Liver (tissue), 9 donors: ENCODE results near the gene WIZ. TPM values are rescaled to one million over a fixed set of nuclear protein-coding genes. Genes with fewer than 3 reads are reported as not detected.

Source experiments
- DNase-seq: peaks from one replicate; pipeline ENCODE4 v3.0.0-alpha.2; 2017; ENCODE audit warnings: low spot score
- H3K27ac ChIP-seq, 2 donors: one replicate each; pipeline ENCODE4 v1.7.0; 2013; ENCODE audit warnings: inconsistent platforms in 2 of 2, low read length in 2 of 2, control low read depth in 1 of 2, low read depth in 1 of 2, mild to moderate bottlenecking in 1 of 2
- H3K27me3 ChIP-seq, 4 donors: one replicate each; pipeline versions ENCODE4 v1.6.1 to v1.7.0; 2013; ENCODE audit warnings: low read length in 3 of 4, inconsistent platforms in 1 of 4, mild to moderate bottlenecking in 1 of 4, moderate library complexity in 1 of 4; ENCODE audit not compliant: control insufficient read depth in 4 of 4, insufficient read depth in 4 of 4
- H3K36me3 ChIP-seq, 4 donors: one replicate each; pipeline versions ENCODE4 v1.6.1 to v1.7.0; 2013; ENCODE audit warnings: low read length in 3 of 4, mild to moderate bottlenecking in 3 of 4, low read depth in 1 of 4, moderate library complexity in 1 of 4; ENCODE audit not compliant: control insufficient read depth in 4 of 4, insufficient read depth in 3 of 4
- H3K4me1 ChIP-seq, 4 donors: one replicate each; pipeline versions ENCODE4 v1.6.1 to v1.7.0; 2013; ENCODE audit warnings: low read length in 3 of 4, mild to moderate bottlenecking in 3 of 4, moderate library complexity in 1 of 4; ENCODE audit not compliant: control insufficient read depth in 4 of 4, insufficient read depth in 4 of 4
- H3K4me3 ChIP-seq, 3 donors: one replicate each; pipeline versions ENCODE4 v1.6.1 to v1.7.0; 2013; ENCODE audit warnings: low read length in 3 of 3, control low read depth in 1 of 3, low read depth in 1 of 3, mild to moderate bottlenecking in 1 of 3
- H3K9ac ChIP-seq, 2 donors: one replicate each; pipeline ENCODE4 v1.7.0; 2013; ENCODE audit warnings: low read length in 2 of 2, mild to moderate bottlenecking in 2 of 2, moderate library complexity in 2 of 2, control low read depth in 1 of 2, low read depth in 1 of 2
- H3K9me3 ChIP-seq, 4 donors: one replicate each; pipeline versions ENCODE4 v1.6.1 to v1.7.0; 2013; ENCODE audit warnings: low read length in 3 of 4; ENCODE audit not compliant: control insufficient read depth in 4 of 4
- CTCF ChIP-seq: fragments of 150-350 bp; IDR thresholded peaks from 2 replicates; pipeline ENCODE4 v1.5.1; 2017; ENCODE audit warnings: improper control_type of control experiment, low read depth, low read length; ENCODE audit not compliant: missing input control
- EGR1 ChIP-seq, 2 donors: IDR thresholded peaks; 2 replicates each; pipeline ENCODE4 v1.6.1; 2016 to 2018; ENCODE audit warnings: antibody characterized with exemption in 2 of 2, low read depth in 2 of 2
- FOXA1 ChIP-seq: IDR thresholded peaks from 2 replicates; pipeline ENCODE4 v1.6.1; 2016; ENCODE audit warnings: antibody characterized with exemption
- FOXA2 ChIP-seq: IDR thresholded peaks from 2 replicates; pipeline ENCODE4 v1.6.1; 2016; ENCODE audit warnings: antibody characterized with exemption
- GABPA ChIP-seq, 2 donors: IDR thresholded peaks in 1 of 2; conservative IDR thresholded peaks in 1 of 2; 2 replicates each; pipeline ENCODE4 v1.6.1; 2016; ENCODE audit warnings: antibody characterized with exemption in 2 of 2, mild to moderate bottlenecking in 1 of 2, moderate library complexity in 1 of 2
- HNF4A ChIP-seq, 2 donors: conservative IDR thresholded peaks; 2 replicates each; pipeline ENCODE4 v1.6.1; 2016; ENCODE audit warnings: antibody characterized with exemption in 2 of 2, mild to moderate bottlenecking in 2 of 2
- HNF4G ChIP-seq: IDR thresholded peaks from 2 replicates; pipeline ENCODE4 v1.6.1; 2016; ENCODE audit warnings: antibody characterized with exemption
- JUND ChIP-seq, 2 donors: IDR thresholded peaks; 2 replicates each; pipeline ENCODE4 v1.6.1; 2016; ENCODE audit warnings: antibody characterized with exemption in 2 of 2
- NR2F2 ChIP-seq: IDR thresholded peaks from 2 replicates; pipeline ENCODE4 v1.6.1; 2016; ENCODE audit warnings: antibody characterized with exemption
- RAD21 ChIP-seq, 2 donors: IDR thresholded peaks; 2 replicates each; pipeline ENCODE4 v1.6.1; 2016; ENCODE audit warnings: antibody characterized with exemption in 2 of 2, mild to moderate bottlenecking in 2 of 2
- RXRA ChIP-seq, 2 donors: IDR thresholded peaks; 2 replicates each; pipeline ENCODE4 v1.6.1; 2017 to 2018; ENCODE audit warnings: antibody characterized with exemption in 2 of 2, mild to moderate bottlenecking in 1 of 2
- SP1 ChIP-seq: IDR thresholded peaks from 2 replicates; pipeline ENCODE4 v1.6.1; 2018; ENCODE audit warnings: antibody characterized with exemption, mild to moderate bottlenecking
- TAF1 ChIP-seq: conservative IDR thresholded peaks from 2 replicates; pipeline ENCODE4 v1.6.1; 2016; ENCODE audit warnings: antibody characterized with exemption, mild to moderate bottlenecking
- YY1 ChIP-seq: IDR thresholded peaks from 2 replicates; pipeline ENCODE4 v1.6.1; 2016; ENCODE audit warnings: antibody characterized with exemption, mild to moderate bottlenecking
- WGBS: extraction: QIAGEN DNeasy Blood & Tissue Kit; methylation state at CpG from one replicate; pipeline ENCODE4 v1.1.7; 2013; 5-methylcytosine and 5-hydroxymethylcytosine counted together
- polyA plus RNA-seq, 2 donors: library from polyadenylated mRNA; stranded (reverse) in 1 of 2; unstranded in 1 of 2; fragments of 200-250 nt in 1 of 2; fragments of >200 nt in 1 of 2; fragmentation: Nextera tagmentation in 1 of 2; extraction: Ambion mirVana in 1 of 2; gene quantifications; one replicate each; pipeline versions ENCODE4 v1.2.1 to v1.2.3, GENCODE V29; 2013 to 2015
- total RNA-seq, 2 donors: library from RNA; depleted of rRNA; stranded (reverse); fragments of >200 nt; gene quantifications; one replicate each; pipeline ENCODE4 v1.2.3, GENCODE V29; 2014
- TF ChIP-seq, protein P1 (sequence below): IDR thresholded peaks from 2 replicates; pipeline ENCODE4 v1.6.1; 2016; ENCODE audit warnings: antibody characterized with exemption
- TF ChIP-seq, protein P2 (sequence below): IDR thresholded peaks from 2 replicates; pipeline ENCODE4 v1.6.1; 2016; ENCODE audit warnings: antibody characterized with exemption
- TF ChIP-seq, protein P3 (sequence below): IDR thresholded peaks from 2 replicates; pipeline ENCODE4 v1.6.1; 2016; ENCODE audit warnings: antibody characterized with exemption
- TF ChIP-seq, protein P4 (sequence below): IDR thresholded peaks from 2 replicates; pipeline ENCODE4 v1.6.1; 2016; ENCODE audit warnings: antibody characterized with exemption, mild to moderate bottlenecking
- donor health status: healthy.
- donor health status: healthy.
- donor health status: healthy.
- donor health status: healthy.
- donor health status: healthy.

WIZ gene
- total and polyA plus RNA-seq, 4 donors, result 3.8 to 12.7 (median 8.6) TPM

DNA sequence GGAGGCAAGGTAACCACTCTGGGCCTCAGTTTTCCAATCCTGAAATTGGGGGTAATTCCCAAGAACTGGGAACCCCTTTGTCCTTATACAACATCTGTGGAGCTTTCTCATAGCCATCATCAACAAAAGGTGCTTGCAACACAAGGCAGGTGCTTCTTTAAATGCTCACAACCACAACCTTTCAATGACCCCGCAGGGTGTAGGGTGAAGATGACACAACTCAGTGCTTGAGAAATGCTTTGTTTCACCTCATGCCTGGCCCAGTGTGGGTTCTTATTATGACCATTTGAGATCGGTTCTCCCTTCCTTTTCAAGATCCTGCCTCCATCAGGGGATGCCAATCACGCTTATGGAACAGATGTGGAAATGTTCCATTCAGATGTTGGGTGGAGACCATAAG lies 8.4 kb downstream of the WIZ start:
- H3K9me3 ChIP-seq, result no peaks in the 10 kb centered on the region
- H3K4me3 ChIP-seq, result no peak overlapping the region
- H3K36me3 ChIP-seq, result no peaks in the 10 kb centered on the region
- 92% methylated on average over 3 of the region's 3 CpGs for WGBS
- no peak overlapping the region for H3K27ac ChIP-seq
- no peak for DNase-seq
- H3K27me3 ChIP-seq, result no peaks in the 10 kb centered on the region
- H3K9ac ChIP-seq, result no peak overlapping the region
- H3K4me1 ChIP-seq, result peaks cover 17 to 47% (median 40%) of the 10 kb centered on the region in 4 donors
- TF ChIP-seq, protein P1, sequence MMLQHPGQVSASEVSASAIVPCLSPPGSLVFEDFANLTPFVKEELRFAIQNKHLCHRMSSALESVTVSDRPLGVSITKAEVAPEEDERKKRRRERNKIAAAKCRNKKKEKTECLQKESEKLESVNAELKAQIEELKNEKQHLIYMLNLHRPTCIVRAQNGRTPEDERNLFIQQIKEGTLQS, result no peak
- TF ChIP-seq EGR1 (IDR thresholded peaks at IDR 0.05; ENCODE audit: low read depth in 2 of 2), result no peak
- TF ChIP-seq FOXA1, result no peak
- TF ChIP-seq, protein P2, sequence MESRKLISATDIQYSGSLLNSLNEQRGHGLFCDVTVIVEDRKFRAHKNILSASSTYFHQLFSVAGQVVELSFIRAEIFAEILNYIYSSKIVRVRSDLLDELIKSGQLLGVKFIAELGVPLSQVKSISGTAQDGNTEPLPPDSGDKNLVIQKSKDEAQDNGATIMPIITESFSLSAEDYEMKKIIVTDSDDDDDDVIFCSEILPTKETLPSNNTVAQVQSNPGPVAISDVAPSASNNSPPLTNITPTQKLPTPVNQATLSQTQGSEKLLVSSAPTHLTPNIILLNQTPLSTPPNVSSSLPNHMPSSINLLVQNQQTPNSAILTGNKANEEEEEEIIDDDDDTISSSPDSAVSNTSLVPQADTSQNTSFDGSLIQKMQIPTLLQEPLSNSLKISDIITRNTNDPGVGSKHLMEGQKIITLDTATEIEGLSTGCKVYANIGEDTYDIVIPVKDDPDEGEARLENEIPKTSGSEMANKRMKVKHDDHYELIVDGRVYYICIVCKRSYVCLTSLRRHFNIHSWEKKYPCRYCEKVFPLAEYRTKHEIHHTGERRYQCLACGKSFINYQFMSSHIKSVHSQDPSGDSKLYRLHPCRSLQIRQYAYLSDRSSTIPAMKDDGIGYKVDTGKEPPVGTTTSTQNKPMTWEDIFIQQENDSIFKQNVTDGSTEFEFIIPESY, result no peak
- no peak for TF ChIP-seq TAF1
- no peak for TF ChIP-seq JUND (IDR thresholded peaks at IDR 0.05)
- TF ChIP-seq RXRA (IDR thresholded peaks at IDR 0.05), result no peak
- TF ChIP-seq GABPA (IDR thresholded peaks at IDR 0.05 in 1 of 2, conservative IDR thresholded peaks at IDR 0.05 in 1 of 2), result no peak
- TF ChIP-seq FOXA2, result no peak
- TF ChIP-seq HNF4A (conservative IDR thresholded peaks at IDR 0.05), result no peak
- no peak for TF ChIP-seq HNF4G
- no peak for TF ChIP-seq CTCF
- no peak for TF ChIP-seq NR2F2
- TF ChIP-seq, protein P3, sequence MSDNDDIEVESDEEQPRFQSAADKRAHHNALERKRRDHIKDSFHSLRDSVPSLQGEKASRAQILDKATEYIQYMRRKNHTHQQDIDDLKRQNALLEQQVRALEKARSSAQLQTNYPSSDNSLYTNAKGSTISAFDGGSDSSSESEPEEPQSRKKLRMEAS, result no peak
- no peak for TF ChIP-seq SP1
- TF ChIP-seq, protein P4, sequence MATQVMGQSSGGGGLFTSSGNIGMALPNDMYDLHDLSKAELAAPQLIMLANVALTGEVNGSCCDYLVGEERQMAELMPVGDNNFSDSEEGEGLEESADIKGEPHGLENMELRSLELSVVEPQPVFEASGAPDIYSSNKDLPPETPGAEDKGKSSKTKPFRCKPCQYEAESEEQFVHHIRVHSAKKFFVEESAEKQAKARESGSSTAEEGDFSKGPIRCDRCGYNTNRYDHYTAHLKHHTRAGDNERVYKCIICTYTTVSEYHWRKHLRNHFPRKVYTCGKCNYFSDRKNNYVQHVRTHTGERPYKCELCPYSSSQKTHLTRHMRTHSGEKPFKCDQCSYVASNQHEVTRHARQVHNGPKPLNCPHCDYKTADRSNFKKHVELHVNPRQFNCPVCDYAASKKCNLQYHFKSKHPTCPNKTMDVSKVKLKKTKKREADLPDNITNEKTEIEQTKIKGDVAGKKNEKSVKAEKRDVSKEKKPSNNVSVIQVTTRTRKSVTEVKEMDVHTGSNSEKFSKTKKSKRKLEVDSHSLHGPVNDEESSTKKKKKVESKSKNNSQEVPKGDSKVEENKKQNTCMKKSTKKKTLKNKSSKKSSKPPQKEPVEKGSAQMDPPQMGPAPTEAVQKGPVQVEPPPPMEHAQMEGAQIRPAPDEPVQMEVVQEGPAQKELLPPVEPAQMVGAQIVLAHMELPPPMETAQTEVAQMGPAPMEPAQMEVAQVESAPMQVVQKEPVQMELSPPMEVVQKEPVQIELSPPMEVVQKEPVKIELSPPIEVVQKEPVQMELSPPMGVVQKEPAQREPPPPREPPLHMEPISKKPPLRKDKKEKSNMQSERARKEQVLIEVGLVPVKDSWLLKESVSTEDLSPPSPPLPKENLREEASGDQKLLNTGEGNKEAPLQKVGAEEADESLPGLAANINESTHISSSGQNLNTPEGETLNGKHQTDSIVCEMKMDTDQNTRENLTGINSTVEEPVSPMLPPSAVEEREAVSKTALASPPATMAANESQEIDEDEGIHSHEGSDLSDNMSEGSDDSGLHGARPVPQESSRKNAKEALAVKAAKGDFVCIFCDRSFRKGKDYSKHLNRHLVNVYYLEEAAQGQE, result no peak
- no peak for TF ChIP-seq YY1
- TF ChIP-seq RAD21 (IDR thresholded peaks at IDR 0.05), result no peak
